Measurements from ENCODE around the gene PLXNA4.

Gene PLXNA4

DNA sequence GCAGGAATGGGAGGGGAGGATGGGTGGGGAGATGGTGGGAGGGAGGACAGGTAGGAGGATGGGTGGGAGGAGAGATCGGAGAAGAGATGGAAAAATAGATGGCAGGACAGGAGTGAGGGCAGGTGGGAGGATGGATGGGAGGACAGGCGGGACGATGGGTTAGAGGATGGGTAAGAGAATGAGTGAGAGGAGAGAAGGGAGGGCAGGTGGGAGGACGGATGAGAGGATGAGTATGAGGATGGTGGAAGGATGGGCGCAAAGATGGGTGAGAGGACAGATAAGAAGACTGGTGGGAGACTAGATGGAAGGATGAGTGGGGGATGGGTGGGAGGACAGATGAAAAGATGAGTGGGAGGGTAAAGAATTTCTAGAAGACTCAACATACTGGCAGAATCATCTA, 438.6 kb downstream of the PLXNA4 start:
- in situ Hi-C loops (cut with MboI; ENCODE audit: low sequenced_read_pairs): no loop called here
- no peaks in the 10 kb centered on the region for H3K27me3 ChIP-seq (ENCODE audit: low read depth)
- H3K9me3 ChIP-seq: no peaks in the 10 kb centered on the region
- H3K4me3 ChIP-seq: no peak overlapping the region
- H3K36me3 ChIP-seq (replicated peaks): no peaks in the 10 kb centered on the region
- H3K4me1 ChIP-seq: no peaks in the 10 kb centered on the region
- no peak for DNase-seq (ENCODE audit: low spot score in 2 of 2)

DNA sequence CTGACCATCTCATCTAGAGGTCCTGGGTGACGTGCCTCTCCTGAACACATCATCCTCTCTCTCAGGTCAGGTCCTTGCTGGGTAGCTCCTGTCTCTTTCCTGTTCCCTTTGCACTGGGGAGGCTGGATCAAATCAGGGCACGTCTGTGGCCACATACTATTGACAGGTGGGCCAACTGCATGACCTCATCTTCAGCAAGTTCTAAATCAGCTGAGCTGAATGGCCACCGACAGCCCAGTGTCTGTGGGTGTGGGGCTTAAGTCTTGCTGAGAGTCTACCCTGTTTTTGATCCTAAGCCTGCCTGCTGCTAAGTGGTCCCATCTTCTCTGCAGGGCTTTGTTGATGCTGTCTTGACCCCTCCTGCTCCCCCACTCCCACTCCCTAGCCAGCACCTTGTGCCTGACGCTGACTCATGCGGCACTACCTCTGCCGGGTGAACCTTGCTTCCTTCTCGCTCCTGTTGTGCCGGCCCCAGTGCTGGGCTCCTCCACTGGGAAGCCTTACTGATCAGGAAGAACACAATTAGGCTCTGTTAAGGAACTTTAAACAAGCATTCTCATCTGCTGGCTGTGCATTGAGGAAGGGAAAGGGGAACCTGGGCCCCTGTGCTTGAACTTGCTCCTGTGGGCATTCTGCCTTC, 440.4 kb downstream of the PLXNA4 start:
- no peak overlapping the region for H3K4me3 ChIP-seq
- H3K27me3 ChIP-seq (ENCODE audit: low read depth): no peaks in the 10 kb centered on the region
- in situ Hi-C loops (cut with MboI; ENCODE audit: low sequenced_read_pairs): no loop called here
- no peaks in the 10 kb centered on the region for H3K36me3 ChIP-seq (replicated peaks)
- no peaks in the 10 kb centered on the region for H3K9me3 ChIP-seq
- H3K4me1 ChIP-seq: no peaks in the 10 kb centered on the region
- no peak for DNase-seq (ENCODE audit: low spot score in 2 of 2)

DNA sequence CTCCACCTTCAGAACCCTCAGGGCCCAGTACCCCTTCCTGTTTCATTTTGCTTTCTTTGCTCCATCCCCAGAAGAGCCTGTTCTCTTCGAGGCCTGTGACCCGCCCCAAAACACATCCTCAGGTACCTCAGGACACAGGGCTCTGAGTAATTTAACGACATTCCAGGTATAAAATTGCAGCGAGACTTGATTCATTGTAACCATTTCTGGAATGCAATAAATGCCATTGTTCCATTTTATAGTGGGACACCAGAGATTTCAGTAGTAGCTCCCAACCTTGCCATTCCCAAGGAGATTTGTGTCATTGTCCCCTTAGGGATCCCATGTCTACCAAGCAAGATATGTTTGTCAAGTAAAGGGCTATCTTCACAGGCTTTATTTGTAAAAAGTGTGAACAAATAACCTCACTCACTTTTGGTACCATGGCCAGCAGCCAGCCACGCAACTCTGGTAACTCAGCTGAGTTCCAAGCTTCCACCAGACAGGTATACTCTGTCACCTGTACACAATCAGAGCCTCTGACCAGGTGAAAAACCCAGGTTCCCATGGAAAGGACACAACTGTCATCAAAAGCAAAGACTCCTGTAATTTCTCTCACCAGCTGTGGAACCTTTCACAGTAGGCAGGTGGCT, 441.3 kb downstream of the PLXNA4 start:
- Histone ChIP-seq H3K36me3 (replicated peaks) (no peaks in the 10 kb centered on the region), H3K27me3 (ENCODE audit: low read depth) (no peaks in the 10 kb centered on the region), H3K4me1 (no peaks in the 10 kb centered on the region), H3K4me3 (no peak overlapping the region), H3K9me3 (no peaks in the 10 kb centered on the region)
- in situ Hi-C loops (cut with MboI; ENCODE audit: low sequenced_read_pairs): no loop called here
- DNase-seq (ENCODE audit: low spot score in 2 of 2): no peak

DNA sequence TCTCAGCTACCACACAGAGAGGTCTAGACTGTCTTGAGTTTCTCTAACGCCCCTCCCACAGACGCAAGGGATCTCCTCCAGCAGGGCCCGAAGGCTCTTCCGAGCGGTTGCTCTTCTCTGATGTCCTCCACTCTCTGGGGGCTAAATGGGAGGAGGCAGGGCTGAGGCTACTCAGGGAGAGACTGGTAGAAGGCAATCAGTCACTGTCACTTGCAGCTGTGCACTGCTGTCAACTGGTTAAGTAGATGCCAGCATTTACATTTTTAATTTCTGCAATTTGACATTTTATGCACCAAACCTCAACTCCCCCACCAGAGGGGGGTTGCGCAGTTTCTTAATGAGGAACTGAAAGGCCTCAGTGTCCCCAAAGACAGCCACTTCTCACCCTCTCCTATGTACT, 442.8 kb downstream of the PLXNA4 start:
- H3K36me3 ChIP-seq (replicated peaks): no peaks in the 10 kb centered on the region
- no peak overlapping the region for H3K4me3 ChIP-seq
- no peaks in the 10 kb centered on the region for H3K4me1 ChIP-seq
- no peaks in the 10 kb centered on the region for H3K9me3 ChIP-seq
- DNase-seq (ENCODE audit: low spot score in 2 of 2): no peak
- in situ Hi-C loops (cut with MboI; ENCODE audit: low sequenced_read_pairs): no loop called here
- H3K27me3 ChIP-seq (ENCODE audit: low read depth): no peaks in the 10 kb centered on the region

DNA sequence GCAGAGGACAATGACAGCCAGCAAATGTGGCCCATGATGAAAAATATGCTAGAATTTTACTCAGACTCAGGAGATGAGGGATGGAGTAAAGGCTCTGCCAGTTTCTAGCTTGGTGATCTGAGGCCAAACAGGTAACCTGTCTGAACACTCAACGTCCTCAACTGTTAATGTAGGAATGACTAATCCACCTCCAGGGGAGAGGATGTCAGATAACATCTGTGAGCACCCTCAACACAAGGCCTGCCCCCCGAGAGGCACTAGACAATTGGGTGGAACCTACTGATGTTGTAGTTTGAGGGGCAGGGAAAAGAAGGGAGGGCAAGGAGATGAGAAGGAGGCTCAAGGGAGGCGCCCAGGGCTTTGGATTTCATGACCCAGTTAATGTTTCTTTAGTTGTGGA, 445.1 kb downstream of the PLXNA4 start:
- Histone ChIP-seq H3K36me3 (replicated peaks) (no peaks in the 10 kb centered on the region), H3K27me3 (ENCODE audit: low read depth) (no peaks in the 10 kb centered on the region), H3K9me3 (no peaks in the 10 kb centered on the region), H3K4me3 (no peak overlapping the region), H3K4me1 (no peaks in the 10 kb centered on the region)
- in situ Hi-C loops (cut with MboI; ENCODE audit: low sequenced_read_pairs): no loop called here
- no peak for DNase-seq (ENCODE audit: low spot score in 2 of 2)

DNA sequence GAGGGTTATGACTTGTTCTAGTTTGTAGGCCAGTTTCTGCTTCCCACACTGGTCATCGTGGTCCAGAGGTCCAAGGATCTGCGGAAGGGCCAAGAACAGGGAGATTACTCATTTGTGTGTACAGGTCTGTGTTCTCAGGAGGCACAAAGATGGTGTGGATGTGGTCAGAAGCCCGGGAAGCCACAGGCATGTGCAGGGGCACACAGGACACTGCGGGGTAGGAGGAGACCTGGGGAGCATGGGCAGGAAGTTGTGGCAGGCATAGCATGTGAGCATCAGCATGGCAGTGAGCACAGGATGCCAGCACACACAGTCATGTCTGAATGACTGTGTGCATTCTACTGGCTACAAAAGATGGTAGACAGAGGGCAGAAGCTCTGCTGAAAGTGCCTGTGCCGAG, 445.8 kb downstream of the PLXNA4 start:
- no peak overlapping the region for H3K4me3 ChIP-seq
- no peaks in the 10 kb centered on the region for H3K9me3 ChIP-seq
- in situ Hi-C loops (cut with MboI; ENCODE audit: low sequenced_read_pairs): no loop called here
- H3K27me3 ChIP-seq (ENCODE audit: low read depth): no peaks in the 10 kb centered on the region
- H3K36me3 ChIP-seq (replicated peaks): no peaks in the 10 kb centered on the region
- no peaks in the 10 kb centered on the region for H3K4me1 ChIP-seq
- DNase-seq (ENCODE audit: low spot score in 2 of 2): no peak

DNA sequence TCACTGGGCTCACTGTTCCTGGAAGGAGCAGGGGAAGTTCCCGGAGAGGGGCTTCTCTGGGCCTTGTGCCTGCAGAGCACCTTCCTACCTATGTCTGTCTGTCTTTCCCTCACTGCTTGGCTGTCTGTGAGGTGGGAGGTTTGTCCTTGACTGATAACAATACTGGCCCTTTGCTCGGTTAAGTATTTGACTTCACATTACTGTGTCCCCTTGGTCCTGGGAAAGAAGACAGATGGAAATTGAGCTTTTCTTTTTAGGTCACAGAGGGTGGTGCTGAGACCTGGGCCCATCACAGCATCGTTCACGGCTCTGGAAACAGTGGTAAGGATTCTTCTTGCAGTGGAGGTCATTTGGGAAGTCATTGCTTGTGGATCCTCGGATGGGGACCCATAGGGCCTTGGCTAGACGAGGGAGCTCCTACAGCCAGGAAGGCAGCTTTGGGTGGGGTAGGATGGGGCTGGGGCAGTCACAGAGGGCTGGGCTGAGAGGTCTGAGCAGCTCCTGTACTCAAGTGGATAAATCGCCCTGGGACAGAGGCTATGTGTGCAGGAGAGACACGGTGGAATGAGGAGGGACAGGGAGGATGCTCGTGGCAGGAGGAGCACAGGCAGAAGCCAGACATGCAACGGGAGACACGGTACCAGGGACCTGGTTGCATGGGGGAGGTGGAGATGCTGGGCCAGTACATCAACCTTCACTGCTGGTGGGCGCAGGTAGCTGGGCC, 450.2 kb downstream of the PLXNA4 start:
- no peak for DNase-seq (ENCODE audit: low spot score in 2 of 2)
- Histone ChIP-seq H3K27me3 (ENCODE audit: low read depth) (no peaks in the 10 kb centered on the region; the same call in 1 of the 2 replicates), H3K4me3 (no peak overlapping the region), H3K9me3 (no peaks in the 10 kb centered on the region), H3K4me1 (no peaks in the 10 kb centered on the region), H3K36me3 (replicated peaks) (no peaks in the 10 kb centered on the region)
- in situ Hi-C loops (cut with MboI; ENCODE audit: low sequenced_read_pairs): no loop called here

DNA sequence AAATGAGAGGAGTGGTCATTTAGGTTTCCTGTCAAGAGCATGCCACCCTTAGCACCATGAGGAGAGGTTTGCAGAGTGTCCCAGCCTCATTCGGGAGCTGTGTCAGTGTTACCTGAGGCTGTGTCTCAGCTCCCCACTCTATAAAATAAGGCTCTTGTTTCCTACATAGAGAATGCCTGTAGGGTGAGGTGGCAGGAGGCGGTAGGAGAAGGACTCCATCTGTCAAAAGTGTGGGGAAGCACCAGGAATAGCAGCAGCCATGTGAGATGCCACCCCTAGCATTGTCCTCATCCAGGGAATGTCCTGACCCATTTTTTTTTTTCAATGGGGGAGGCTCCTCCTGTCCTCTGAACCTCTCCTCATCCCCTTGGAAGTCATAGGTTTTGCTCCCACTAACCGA, 451.2 kb downstream of the PLXNA4 start:
- Histone ChIP-seq H3K4me1 (no peaks in the 10 kb centered on the region), H3K4me3 (no peak overlapping the region), H3K9me3 (no peaks in the 10 kb centered on the region), H3K36me3 (replicated peaks) (no peaks in the 10 kb centered on the region), H3K27me3 (ENCODE audit: low read depth) (no peaks in the 10 kb centered on the region; the same call in 1 of the 2 replicates)
- in situ Hi-C loops (cut with MboI; ENCODE audit: low sequenced_read_pairs): no loop called here
- DNase-seq (ENCODE audit: low spot score in 2 of 2): no peak

DNA sequence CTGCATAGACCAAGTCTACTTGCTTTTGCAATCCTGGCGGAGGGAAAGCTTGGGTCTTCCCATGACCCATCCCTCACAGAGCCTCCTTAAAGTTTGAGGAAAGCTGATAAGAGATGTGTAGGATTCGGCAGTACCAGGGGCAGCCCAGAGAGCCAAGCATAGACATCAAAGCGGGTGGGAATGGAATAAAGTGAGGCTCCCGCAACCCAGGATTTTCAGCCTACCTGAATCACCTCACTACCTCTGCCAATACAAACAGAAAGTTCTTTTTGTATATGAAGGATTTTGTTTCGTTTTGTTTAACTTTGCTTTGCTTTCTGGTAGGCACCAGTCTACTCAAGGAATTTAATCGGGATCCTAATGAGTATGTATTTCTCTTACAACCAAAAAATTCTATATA, 451.7 kb downstream of the PLXNA4 start:
- Histone ChIP-seq H3K4me1 (no peaks in the 10 kb centered on the region), H3K4me3 (no peak overlapping the region), H3K27me3 (ENCODE audit: low read depth) (no peaks in the 10 kb centered on the region; the same call in 1 of the 2 replicates), H3K36me3 (replicated peaks) (no peaks in the 10 kb centered on the region), H3K9me3 (no peaks in the 10 kb centered on the region)
- no peak for DNase-seq (ENCODE audit: low spot score in 2 of 2)
- in situ Hi-C loops (cut with MboI; ENCODE audit: low sequenced_read_pairs): no loop called here

DNA sequence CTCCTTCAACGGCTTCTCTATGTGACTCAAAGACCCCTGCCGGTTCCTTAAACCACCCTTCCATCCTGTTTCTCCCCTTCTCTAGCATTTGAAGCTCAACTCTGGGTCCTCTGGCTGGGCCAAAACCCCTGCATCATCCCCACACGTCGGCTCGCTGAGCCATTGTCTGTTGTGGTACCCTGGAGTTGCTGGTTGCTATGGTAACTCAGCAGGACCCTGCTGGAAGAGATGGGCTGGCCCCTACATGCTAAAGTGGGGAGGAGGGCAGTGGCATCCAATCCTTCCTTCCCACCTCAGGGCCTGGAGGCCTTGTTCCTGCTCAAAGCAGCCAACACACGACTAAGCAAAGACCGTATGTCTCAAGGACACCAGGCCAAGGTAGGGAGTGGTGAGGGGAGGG, 452.5 kb downstream of the PLXNA4 start:
- H3K4me1 ChIP-seq: no peaks in the 10 kb centered on the region
- no peaks in the 10 kb centered on the region for H3K36me3 ChIP-seq (replicated peaks)
- no peaks in the 10 kb centered on the region; the same call in 1 of the 2 replicates for H3K27me3 ChIP-seq (ENCODE audit: low read depth)
- no peak for DNase-seq (ENCODE audit: low spot score in 2 of 2)
- no peak overlapping the region for H3K4me3 ChIP-seq
- in situ Hi-C loops (cut with MboI; ENCODE audit: low sequenced_read_pairs): no loop called here
- no peaks in the 10 kb centered on the region for H3K9me3 ChIP-seq

DNA sequence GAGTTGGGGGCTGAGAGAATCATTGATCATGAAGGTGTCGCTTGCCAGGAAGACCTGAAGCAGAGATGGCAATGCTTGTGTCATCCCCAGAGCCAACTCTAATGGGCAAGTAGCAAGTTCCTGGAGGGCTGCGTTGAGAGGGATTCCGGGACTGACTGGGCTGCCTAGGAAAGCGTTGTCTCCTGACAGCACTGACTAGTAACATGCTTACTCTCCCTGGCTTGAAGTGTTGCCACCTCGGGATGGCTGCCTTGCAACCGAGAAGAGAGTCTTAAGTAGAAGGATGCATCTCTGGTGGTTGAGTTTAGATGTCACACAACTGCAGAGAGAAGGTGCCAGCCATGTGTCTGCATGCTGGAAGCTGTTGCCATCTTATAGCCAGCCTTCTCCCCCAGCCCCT, 453.4 kb downstream of the PLXNA4 start:
- Histone ChIP-seq H3K9me3 (no peaks in the 10 kb centered on the region), H3K36me3 (replicated peaks) (no peaks in the 10 kb centered on the region), H3K4me3 (no peak overlapping the region), H3K27me3 (ENCODE audit: low read depth) (no peaks in the 10 kb centered on the region; the same call in 1 of the 2 replicates), H3K4me1 (no peaks in the 10 kb centered on the region)
- DNase-seq (ENCODE audit: low spot score in 2 of 2): no peak
- in situ Hi-C loops (cut with MboI; ENCODE audit: low sequenced_read_pairs): no loop called here

DNA sequence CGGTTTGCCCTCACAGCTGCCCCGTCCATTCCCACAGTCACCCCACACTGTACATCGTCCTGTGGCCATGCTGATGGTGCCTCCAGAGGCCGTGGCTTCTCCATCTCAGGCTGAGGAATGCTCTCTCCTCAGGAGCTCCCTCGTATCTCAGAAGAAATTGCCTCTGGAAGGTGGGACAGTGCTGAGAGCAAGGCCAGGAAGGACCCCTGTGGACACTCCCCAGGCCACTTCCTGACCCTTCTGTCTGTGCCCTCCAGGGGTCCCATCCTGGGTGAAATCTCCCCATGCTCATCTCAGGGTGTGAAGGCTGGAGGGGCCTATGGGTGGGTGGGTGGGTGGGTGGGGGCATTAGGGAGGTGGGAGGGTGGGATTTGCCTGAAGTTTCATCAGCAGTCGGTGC, 454.3 kb downstream of the PLXNA4 start:
- in situ Hi-C loops (cut with MboI; ENCODE audit: low sequenced_read_pairs): no loop called here
- no peak for DNase-seq (ENCODE audit: low spot score in 2 of 2)
- Histone ChIP-seq H3K4me1 (no peaks in the 10 kb centered on the region), H3K27me3 (ENCODE audit: low read depth) (no peaks in the 10 kb centered on the region; the same call in 1 of the 2 replicates), H3K9me3 (no peaks in the 10 kb centered on the region), H3K36me3 (replicated peaks) (no peaks in the 10 kb centered on the region), H3K4me3 (no peak overlapping the region)

DNA sequence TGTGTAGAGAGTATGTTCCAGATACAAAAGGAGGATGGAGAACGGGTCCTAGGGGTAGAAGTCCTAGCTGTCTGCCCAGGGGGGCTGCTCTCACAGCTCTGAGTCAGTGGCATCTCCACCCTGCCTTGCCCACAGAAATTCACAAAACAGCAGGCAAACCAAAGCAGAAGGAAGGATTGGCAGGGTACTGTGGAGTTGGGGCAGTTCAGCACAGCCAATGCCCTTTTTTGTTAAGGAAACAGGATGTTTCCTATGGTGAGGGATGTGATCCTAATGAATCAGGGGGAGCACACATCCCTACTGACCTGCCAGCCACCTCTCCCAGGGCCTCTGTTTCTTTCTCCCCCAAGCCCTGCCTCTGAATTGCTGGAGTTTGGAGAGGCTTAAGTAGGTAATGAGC, 457.6 kb downstream of the PLXNA4 start:
- Histone ChIP-seq H3K9me3 (no peaks in the 10 kb centered on the region), H3K27me3 (ENCODE audit: low read depth) (peaks cover 3% of the 10 kb centered on the region; the same call in 1 of the 2 replicates), H3K36me3 (replicated peaks) (no peaks in the 10 kb centered on the region), H3K4me3 (no peak overlapping the region), H3K4me1 (no peaks in the 10 kb centered on the region)
- in situ Hi-C loops (cut with MboI; ENCODE audit: low sequenced_read_pairs): no loop called here
- no peak for DNase-seq (ENCODE audit: low spot score in 2 of 2)

DNA sequence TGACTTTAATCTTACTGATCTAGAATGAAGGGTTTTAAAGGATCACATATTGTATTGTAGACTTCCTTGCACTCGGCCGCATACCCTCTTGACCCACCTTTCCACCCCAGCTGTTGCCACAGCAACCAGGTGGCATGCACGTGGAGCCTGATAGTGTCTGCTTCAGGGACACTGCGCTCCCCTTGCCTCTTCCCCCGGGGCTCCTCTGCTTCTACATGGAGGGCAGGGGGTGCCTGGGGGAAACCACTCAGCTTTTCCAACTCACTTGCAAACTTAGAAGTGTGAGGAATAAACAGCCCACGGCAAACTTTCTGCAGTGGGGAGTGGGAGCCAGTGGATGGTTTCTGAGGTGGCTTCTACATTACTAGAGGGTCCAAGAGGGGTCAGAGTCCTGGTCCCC, 458.6 kb downstream of the PLXNA4 start:
- Histone ChIP-seq H3K4me3 (no peak overlapping the region), H3K36me3 (replicated peaks) (no peaks in the 10 kb centered on the region), H3K4me1 (no peaks in the 10 kb centered on the region), H3K27me3 (ENCODE audit: low read depth) (peaks cover 3% of the 10 kb centered on the region; the same call in 1 of the 2 replicates), H3K9me3 (no peaks in the 10 kb centered on the region)
- in situ Hi-C loops (cut with MboI; ENCODE audit: low sequenced_read_pairs): no loop called here
- DNase-seq (ENCODE audit: low spot score in 2 of 2): no peak
